K562 (cell line): ENCODE data around the gene YPEL2. TPM values are rescaled to one million over a fixed set of nuclear protein-coding genes. Genes with fewer than 3 reads are reported as not detected.

Source experiments
- ATAC-seq: fragments of 200-7000 bp; cut with Tn5 transposase; 3 replicates; pipeline ENCODE4 v1.9.1; 2020; ENCODE audit warnings: moderate library complexity
- BruUV-seq: library from RNA; stranded (reverse); fragments of 400-500 nt; replicated peaks from 2 replicates; lab custom pipeline; 2021; lab: Mats Ljungman, UMichigan
- CTCF ChIA-PET: fragments of 300-600 bp; formaldehyde crosslinking; extraction: SDS; loops from one replicate; lab custom pipeline; 2021; ENCODE audit warnings: low intra/inter-chr PET ratio; lab: Yijun Ruan, JAX
- POLR2A ChIA-PET: fragments of 300-600, 350-650 bp; sonication (Branson Sonifier 250); formaldehyde crosslinking; extraction: SDS; loops from one replicate; lab custom pipeline; 2021; ENCODE audit warnings: antibody characterized with exemption, inconsistent platforms; lab: Yijun Ruan, JAX
- DNase-seq, 4 experiments: peaks; one replicate each; pipeline versions ENCODE4 v3.0.0 to v3.0.0-alpha.2; 2011 to 2018; ENCODE audit warnings: low spot score in 3 of 4, mixed read lengths in 3 of 4; ENCODE audit errors: extremely low read depth in 1 of 4
- FAIRE-seq: peaks from 2 replicates; lab custom pipeline; 2011; peaks lifted over from hg19 to GRCh38; lab: Jason Lieb, UNC
- H2AFZ ChIP-seq: 2 replicates; pipeline ENCODE4 v1.6.0; 2011; ENCODE audit warnings: low read depth, low read length, control low read depth, inconsistent platforms
- H3K27ac ChIP-seq: fragments of 200-600 bp; 3 replicates; pipeline ENCODE4 v1.8.0; 2011; ENCODE audit warnings: low read depth, mild to moderate bottlenecking, control low read depth, inconsistent platforms, low read length, moderate library complexity, mixed read lengths; ENCODE audit errors: extremely low read depth
- H3K27me3 ChIP-seq, 2 experiments: fragments of 300-600 bp in 1 of 2; 2 replicates in 1 of 2; 3 replicates in 1 of 2; pipeline versions ENCODE4 v1.6.0 to v1.8.0; 2011; ENCODE audit warnings: inconsistent platforms in 2 of 2, low read length in 2 of 2, mild to moderate bottlenecking in 1 of 2, mixed read lengths in 1 of 2, moderate library complexity in 1 of 2; ENCODE audit not compliant: control insufficient read depth in 2 of 2, insufficient read depth in 2 of 2
- H3K36me3 ChIP-seq: fragments of 300-600 bp; 3 replicates; pipeline ENCODE4 v1.8.0; 2011; ENCODE audit warnings: mild to moderate bottlenecking, low read length, inconsistent platforms; ENCODE audit not compliant: control insufficient read depth, insufficient read depth
- H3K4me1 ChIP-seq, 2 experiments: fragments of 200-600 bp in 1 of 2; replicated peaks in 1 of 2; 2 replicates in 1 of 2; 3 replicates in 1 of 2; pipeline versions ENCODE4 v1.5.1 to v1.8.0; 2011; ENCODE audit warnings: inconsistent platforms in 2 of 2, low read length in 2 of 2, mild to moderate bottlenecking in 1 of 2, mixed read lengths in 1 of 2, moderate library complexity in 1 of 2; ENCODE audit not compliant: control insufficient read depth in 2 of 2, insufficient read depth in 2 of 2
- H3K4me2 ChIP-seq: 2 replicates; pipeline ENCODE4 v1.6.1; 2011; ENCODE audit warnings: low read length, control low read depth, inconsistent platforms, mixed read lengths; ENCODE audit not compliant: insufficient read depth
- H3K4me3 ChIP-seq: fragments of 200-600 bp; sonication (generic), shearing (Covaris generic); 2 replicates; pipeline ENCODE4 v1.5.1; 2016; ENCODE audit warnings: control low read depth, inconsistent platforms
- H3K79me2 ChIP-seq: fragments of 200-600 bp; 3 replicates; pipeline ENCODE4 v1.8.0; 2011; ENCODE audit warnings: low read length, inconsistent platforms; ENCODE audit not compliant: control insufficient read depth, insufficient read depth
- H3K9ac ChIP-seq, 2 experiments: 2 replicates each; pipeline versions ENCODE4 v1.6.0 to v1.6.1; 2011; ENCODE audit warnings: low read depth in 2 of 2, low read length in 2 of 2, control low read depth in 1 of 2, inconsistent platforms in 1 of 2, mild to moderate bottlenecking in 1 of 2, mixed read lengths in 1 of 2; ENCODE audit not compliant: insufficient read depth in 1 of 2
- H3K9me1 ChIP-seq: one replicate; pipeline ENCODE4 v1.6.0; 2011; ENCODE audit warnings: inconsistent platforms, mild to moderate bottlenecking, low read length, moderate library complexity; ENCODE audit not compliant: control insufficient read depth, insufficient read depth
- H3K9me3 ChIP-seq: replicated peaks from 2 replicates; pipeline ENCODE4 v1.5.1; 2011; ENCODE audit warnings: low read depth, low read length, inconsistent platforms; ENCODE audit not compliant: control insufficient read depth, insufficient read depth
- H4K20me1 ChIP-seq: replicated peaks from 2 replicates; pipeline ENCODE4 v1.6.1; 2011; ENCODE audit warnings: low read length, inconsistent platforms, mixed read lengths; ENCODE audit not compliant: control insufficient read depth, insufficient read depth
- BRCA1 ChIP-seq, 2 experiments: fragments of 450-650 bp in 1 of 2; sonication (generic) in 1 of 2; formaldehyde crosslinking in 1 of 2; IDR thresholded peaks; 2 replicates each; pipeline versions ENCODE4 v1.5.0 to v1.6.1; 2017 to 2020; ENCODE audit warnings: mild to moderate bottlenecking in 1 of 2, missing genetic modification reagents in 1 of 2
- SOX6 ChIP-seq: fragments of 450-650 bp; IDR thresholded peaks from 2 replicates; pipeline ENCODE4 v1.6.1; 2014; ENCODE audit warnings: mild to moderate bottlenecking
- SRSF3 ChIP-seq: fragments of 200-400 bp; formaldehyde crosslinking; IDR thresholded peaks from 2 replicates; pipeline ENCODE4 v1.6.1; 2016; ENCODE audit warnings: mild to moderate bottlenecking, low read length, moderate library complexity; ENCODE audit not compliant: insufficient read depth
- TRIM25 ChIP-seq: fragments of 450-650 bp; IDR thresholded peaks from 2 replicates; pipeline ENCODE4 v1.7.0; 2016; ENCODE audit warnings: borderline replicate concordance
- ZNF217 ChIP-seq: sonication (generic); formaldehyde crosslinking; IDR thresholded peaks from 2 replicates; pipeline ENCODE4 v1.8.0; 2022; ENCODE audit warnings: mild to moderate bottlenecking, missing genetic modification reagents
- ZNF512 ChIP-seq: IDR thresholded peaks from 2 replicates; pipeline ENCODE4 v1.6.1; 2016; ENCODE audit warnings: missing genetic modification characterization, missing compliant biosample characterization
- WGBS: fragments of 100-300 bp; shearing (Covaris generic); methylation state at CpG from one replicate; pipeline ENCODE4 v1.1.6; 2016; ENCODE audit warnings: low coverage, mixed read lengths; ENCODE audit not compliant: insufficient coverage; ENCODE audit errors: missing lambda C conversion rate; 5-methylcytosine and 5-hydroxymethylcytosine counted together
- in situ Hi-C: fragments of 300-500 bp; cut with MboI; formaldehyde crosslinking; loops from 4 replicates; pipeline ENCODE4 v1.15.0; 2018; ENCODE audit warnings: inconsistent platforms, mixed read lengths
- intact Hi-C: fragments of 100-400 bp; cut with micrococcal nuclease; formaldehyde crosslinking; loops from 2 replicates; pipeline ENCODE4 v1.14.2; 2022
- polyA plus RNA-seq, 8 experiments: library from polyadenylated mRNA; depleted of rRNA in 4 of 8; stranded (reverse) in 5 of 8; unstranded in 3 of 8; fragments of >200 nt; fragmentation: Nextera tagmentation in 2 of 8; fragmentation: Illumina TruSeq in 1 of 8; extraction: Ambion mirVana in 2 of 8; extraction: Trizol in 1 of 8; gene quantifications; 2 replicates each; pipeline versions ENCODE4 v1.2.1 to v1.2.3, GENCODE V29; 2011 to 2014; ENCODE audit warnings: inconsistent platforms in 1 of 8, missing spikeins in 1 of 8
- total RNA-seq, 7 experiments: library from RNA; depleted of rRNA in 6 of 7; stranded (reverse); fragments of >200 nt in 6 of 7; fragmentation: Illumina TruSeq in 2 of 7; extraction: Trizol in 2 of 7; gene quantifications; 2 replicates each; pipeline versions ENCODE4 v1.2.1 to v1.2.3, GENCODE V29; 2011 to 2021; ENCODE audit warnings: low replicate concordance in 1 of 7
- TF ChIP-seq, protein P1 (sequence below), 2 experiments: IDR thresholded peaks in 1 of 2; conservative IDR thresholded peaks in 1 of 2; 2 replicates each; pipeline ENCODE4 v1.6.1; 2016; ENCODE audit warnings: low read depth in 2 of 2, mild to moderate bottlenecking in 1 of 2, missing compliant biosample characterization in 1 of 2, missing genetic modification characterization in 1 of 2, moderate library complexity in 1 of 2
- TF ChIP-seq, protein P2 (sequence below): fragments of 200-800 bp; sonication (Bioruptor generic); IDR thresholded peaks from 2 replicates; pipeline ENCODE4 v1.6.1; 2016; ENCODE audit warnings: missing genetic modification characterization, missing compliant biosample characterization

YPEL2 gene
- total and polyA plus RNA-seq, 9 of the 15 experiments (the other 6 are each of a cell fraction or from before 2014, with no cell fraction given) = 0.11 to 2.4 (median 0.47) TPM

DNA sequence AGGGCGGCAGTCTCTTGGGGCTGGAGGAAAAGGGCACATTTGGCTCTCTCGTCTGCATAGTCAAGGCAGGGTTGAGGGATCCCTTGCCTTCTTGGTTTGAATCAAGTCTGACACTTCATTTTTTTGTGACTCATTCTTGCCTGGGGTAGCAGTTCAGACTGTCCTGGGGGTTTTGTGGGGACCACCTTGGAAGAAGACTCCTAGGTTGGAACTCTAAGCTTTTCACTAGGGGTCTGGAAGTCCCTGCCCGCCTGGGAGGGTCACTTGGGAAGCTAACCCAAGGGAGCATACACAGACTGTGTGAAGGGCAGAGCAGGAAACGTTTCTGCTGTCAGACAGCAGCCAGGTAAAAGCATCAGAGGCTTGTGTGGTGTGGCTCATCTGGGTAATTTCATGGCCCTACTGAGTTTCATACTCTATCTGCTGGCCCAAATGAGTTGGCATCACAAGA, 11.3 kb downstream of the YPEL2 start:
- DNase-seq = no peak
- Histone ChIP-seq H3K9ac (no peak overlapping the region), H3K4me1 (0 out of 5 replicates have a peak, but pooled peaks cover 0 to 2% of the 10 kb centered on the region in 2 experiments), H3K27ac (no peak overlapping the region), H3K4me3 (no peak overlapping the region), H3K36me3 (no peaks in the 10 kb centered on the region), H4K20me1 (peaks cover 20% of the 10 kb centered on the region; the same call in 1 of the 2 replicates), H3K4me2 (no peak overlapping the region), H3K27me3 (peaks cover 48 to 57% of the 10 kb centered on the region in 2 experiments), H2AFZ (no peak overlapping the region), H3K79me2 (no peaks in the 10 kb centered on the region), H3K9me1 (peaks cover 4% of the 10 kb centered on the region), H3K9me3 (no peaks in the 10 kb centered on the region)
- intact Hi-C loops = no loop called here
- CTCF ChIA-PET = no interaction called here
- ATAC-seq = no peak
- no TSS peak for BruUV-seq
- in situ Hi-C loops = no loop called here
- FAIRE-seq = no peak
- POLR2A ChIA-PET = no interaction called here
- WGBS = 0% methylated on average over 4 of the region's 4 CpGs
- TF ChIP-seq SRSF3 (no peak), SOX6 (no peak), ZNF512 (no peak), ZNF217 (no peak), BRCA1 (IDR thresholded peaks at IDR 0.05) (no peak), BRCA1 (CRISPR knock-in tag; IDR thresholded peaks at IDR 0.05) (no peak), TRIM25 (no peak)
- TF ChIP-seq, protein P1, sequence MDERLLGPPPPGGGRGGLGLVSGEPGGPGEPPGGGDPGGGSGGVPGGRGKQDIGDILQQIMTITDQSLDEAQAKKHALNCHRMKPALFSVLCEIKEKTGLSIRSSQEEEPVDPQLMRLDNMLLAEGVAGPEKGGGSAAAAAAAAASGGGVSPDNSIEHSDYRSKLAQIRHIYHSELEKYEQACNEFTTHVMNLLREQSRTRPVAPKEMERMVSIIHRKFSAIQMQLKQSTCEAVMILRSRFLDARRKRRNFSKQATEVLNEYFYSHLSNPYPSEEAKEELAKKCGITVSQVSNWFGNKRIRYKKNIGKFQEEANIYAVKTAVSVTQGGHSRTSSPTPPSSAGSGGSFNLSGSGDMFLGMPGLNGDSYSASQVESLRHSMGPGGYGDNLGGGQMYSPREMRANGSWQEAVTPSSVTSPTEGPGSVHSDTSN (CRISPR knock-in tag; IDR thresholded peaks at IDR 0.05; ENCODE audit: low read depth) = no peak
- TF ChIP-seq, protein P1 (tag; conservative IDR thresholded peaks at IDR 0.05; ENCODE audit: low read depth) = no peak
- TF ChIP-seq, protein P2, sequence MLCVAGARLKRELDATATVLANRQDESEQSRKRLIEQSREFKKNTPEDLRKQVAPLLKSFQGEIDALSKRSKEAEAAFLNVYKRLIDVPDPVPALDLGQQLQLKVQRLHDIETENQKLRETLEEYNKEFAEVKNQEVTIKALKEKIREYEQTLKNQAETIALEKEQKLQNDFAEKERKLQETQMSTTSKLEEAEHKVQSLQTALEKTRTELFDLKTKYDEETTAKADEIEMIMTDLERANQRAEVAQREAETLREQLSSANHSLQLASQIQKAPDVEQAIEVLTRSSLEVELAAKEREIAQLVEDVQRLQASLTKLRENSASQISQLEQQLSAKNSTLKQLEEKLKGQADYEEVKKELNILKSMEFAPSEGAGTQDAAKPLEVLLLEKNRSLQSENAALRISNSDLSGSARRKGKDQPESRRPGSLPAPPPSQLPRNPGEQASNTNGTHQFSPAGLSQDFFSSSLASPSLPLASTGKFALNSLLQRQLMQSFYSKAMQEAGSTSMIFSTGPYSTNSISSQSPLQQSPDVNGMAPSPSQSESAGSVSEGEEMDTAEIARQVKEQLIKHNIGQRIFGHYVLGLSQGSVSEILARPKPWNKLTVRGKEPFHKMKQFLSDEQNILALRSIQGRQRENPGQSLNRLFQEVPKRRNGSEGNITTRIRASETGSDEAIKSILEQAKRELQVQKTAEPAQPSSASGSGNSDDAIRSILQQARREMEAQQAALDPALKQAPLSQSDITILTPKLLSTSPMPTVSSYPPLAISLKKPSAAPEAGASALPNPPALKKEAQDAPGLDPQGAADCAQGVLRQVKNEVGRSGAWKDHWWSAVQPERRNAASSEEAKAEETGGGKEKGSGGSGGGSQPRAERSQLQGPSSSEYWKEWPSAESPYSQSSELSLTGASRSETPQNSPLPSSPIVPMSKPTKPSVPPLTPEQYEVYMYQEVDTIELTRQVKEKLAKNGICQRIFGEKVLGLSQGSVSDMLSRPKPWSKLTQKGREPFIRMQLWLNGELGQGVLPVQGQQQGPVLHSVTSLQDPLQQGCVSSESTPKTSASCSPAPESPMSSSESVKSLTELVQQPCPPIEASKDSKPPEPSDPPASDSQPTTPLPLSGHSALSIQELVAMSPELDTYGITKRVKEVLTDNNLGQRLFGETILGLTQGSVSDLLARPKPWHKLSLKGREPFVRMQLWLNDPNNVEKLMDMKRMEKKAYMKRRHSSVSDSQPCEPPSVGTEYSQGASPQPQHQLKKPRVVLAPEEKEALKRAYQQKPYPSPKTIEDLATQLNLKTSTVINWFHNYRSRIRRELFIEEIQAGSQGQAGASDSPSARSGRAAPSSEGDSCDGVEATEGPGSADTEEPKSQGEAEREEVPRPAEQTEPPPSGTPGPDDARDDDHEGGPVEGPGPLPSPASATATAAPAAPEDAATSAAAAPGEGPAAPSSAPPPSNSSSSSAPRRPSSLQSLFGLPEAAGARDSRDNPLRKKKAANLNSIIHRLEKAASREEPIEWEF (CRISPR knock-in tag) = no peak
